ENCODE data around the gene HNRNPU.

HNRNPU gene

DNA sequence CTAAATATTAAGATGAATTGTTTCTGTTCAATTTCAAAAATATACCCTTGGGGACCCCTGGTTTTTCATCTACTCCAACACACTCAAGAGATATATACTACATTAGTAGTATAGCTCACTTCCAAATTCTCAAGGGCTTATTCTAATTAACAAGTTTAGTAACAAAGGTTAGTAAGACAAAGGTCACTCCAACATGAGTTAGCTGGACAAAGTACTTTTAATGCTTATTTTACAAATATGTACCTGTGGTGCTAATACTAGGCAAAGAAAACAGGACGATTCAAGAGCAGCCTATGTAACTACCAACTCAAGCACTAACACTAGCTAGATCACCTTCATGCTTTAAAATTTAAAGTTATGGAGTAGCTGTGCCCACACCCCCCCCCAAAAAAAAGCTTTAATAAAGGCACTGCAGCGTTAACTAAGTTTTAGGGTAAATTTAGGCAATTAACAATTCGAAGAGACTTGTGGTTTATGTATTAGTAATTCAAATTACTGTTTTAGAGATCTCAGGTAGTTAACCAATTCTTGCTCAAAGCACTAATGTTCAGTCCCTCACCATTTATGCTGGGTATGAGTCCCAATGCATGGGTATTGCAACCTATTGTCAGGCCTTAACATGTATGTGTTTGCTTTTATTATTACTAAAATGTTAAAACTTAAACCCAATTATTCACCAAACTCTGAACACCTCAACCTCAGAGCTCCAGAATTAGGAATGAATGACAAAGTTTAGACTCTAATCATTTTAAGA lies 14.1 kb downstream of the HNRNPU start:
- CTCF ChIA-PET, result interaction anchor here (1.1 to 2.4 kb wide), 5 partner anchors 9 to 246 kb away, joined by 3 to 12 read pairs (median 3); partner anchors contain the start of gene COX20
- Histone ChIP-seq H3K9me3 (ENCODE audit: control extremely low read depth in 1 of 5, control insufficient read depth in 4 of 5, insufficient read depth in 2 of 5, low read depth in 1 of 5, low read length in 4 of 5) (no peaks in the 10 kb centered on the region), H3K4me1 (ENCODE audit: control extremely low read depth in 1 of 4, control insufficient read depth in 4 of 4, insufficient read depth in 4 of 4, low read length in 3 of 4) (peaks cover 19 to 35% (median 23%) of the 10 kb centered on the region in 4 experiments), H3K27ac (ENCODE audit: insufficient read depth in 1 of 2, low read depth in 1 of 2, low read length in 2 of 2, poor library complexity in 1 of 2, severe bottlenecking in 2 of 2) (no peak overlapping the region), H3K27me3 (replicated peaks in 2 of 5; ENCODE audit: control insufficient read depth in 4 of 5, insufficient read depth in 5 of 5, low read length in 4 of 5) (no peaks in the 10 kb centered on the region), H3K4me3 (ENCODE audit: control insufficient read depth in 1 of 7, extremely low read depth in 1 of 7, insufficient read depth in 4 of 7, low read depth in 2 of 7, low read length in 6 of 7) (no peak overlapping the region), H3K36me3 (ENCODE audit: control insufficient read depth in 4 of 4, insufficient read depth in 4 of 4, low read length in 3 of 4) (peaks cover 21 to 88% (median 48%) of the 10 kb centered on the region in 4 experiments)
- whole genome bisulfite sequencing (ENCODE audit: insufficient coverage), result no CpG with 5 or more reads among the region's 3 CpGs
- DNase-seq, result no peak
- POLR2A ChIA-PET, result interaction anchor here (0.8 to 8.0 kb wide), 6 partner anchors 9 to 15 kb away, joined by 3 to 42 read pairs (median 3); partner anchors contain the start of gene COX20

DNA sequence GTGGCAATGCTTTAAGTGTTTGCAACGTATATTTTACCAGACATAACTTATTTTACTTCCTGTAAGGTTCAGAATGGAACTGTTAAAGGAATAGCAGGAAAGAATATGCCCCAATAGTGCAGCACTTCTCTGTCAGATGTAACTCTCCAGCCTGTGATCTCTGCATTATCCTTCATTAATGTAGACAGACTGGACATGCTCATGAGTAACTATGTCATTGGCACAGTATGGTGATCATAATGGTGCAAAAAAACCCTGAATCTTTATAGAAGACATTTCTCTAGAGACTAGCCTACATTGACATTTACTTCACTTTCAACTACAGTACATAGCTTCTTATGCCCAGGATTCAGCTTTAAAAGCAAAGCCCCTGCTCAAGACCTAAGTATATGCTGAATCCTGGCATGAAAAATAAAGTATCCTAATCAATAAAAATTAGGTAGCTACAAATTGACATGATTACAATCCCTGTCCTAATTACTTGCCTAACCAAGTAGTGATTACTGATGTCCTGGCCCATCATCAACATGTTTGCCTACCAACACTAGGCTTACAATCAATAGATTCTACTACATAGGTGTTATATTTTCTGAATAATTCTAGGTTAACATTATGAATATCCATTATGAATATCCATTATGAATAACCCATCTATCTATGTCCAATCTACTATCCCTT lies 15.0 kb downstream of the HNRNPU start:
- peaks cover 12 to 26% (median 14%) of the 10 kb centered on the region in 4 experiments for H3K4me1 ChIP-seq (ENCODE audit: control extremely low read depth in 1 of 4, control insufficient read depth in 4 of 4, insufficient read depth in 4 of 4, low read length in 3 of 4)
- H3K27me3 ChIP-seq (replicated peaks in 2 of 5; ENCODE audit: control insufficient read depth in 4 of 5, insufficient read depth in 5 of 5, low read length in 4 of 5), result no peaks in the 10 kb centered on the region
- no CpG with 5 or more reads among the region's 1 CpG for WGBS (ENCODE audit: insufficient coverage)
- no peak for DNase-seq
- ChIA-PET POLR2A (interaction anchor here (0.8 to 8.0 kb wide), 2 partner anchors 10 to 14 kb away, joined by 3 to 42 read pairs; partner anchors contain the start of gene COX20), CTCF (interaction anchor here (1.0 to 2.4 kb wide), 6 partner anchors 9 to 245 kb away, joined by 3 to 12 read pairs (median 4); partner anchors contain the start of gene COX20)
- H3K27ac ChIP-seq (ENCODE audit: insufficient read depth in 1 of 2, low read depth in 1 of 2, low read length in 2 of 2, poor library complexity in 1 of 2, severe bottlenecking in 2 of 2), result peak overlapping the region in 1 of 2 experiments; percentile 47
- no peaks in the 10 kb centered on the region for H3K9me3 ChIP-seq (ENCODE audit: control extremely low read depth in 1 of 5, control insufficient read depth in 4 of 5, insufficient read depth in 2 of 5, low read depth in 1 of 5, low read length in 4 of 5)
- no peak overlapping the region for H3K4me3 ChIP-seq (ENCODE audit: control insufficient read depth in 1 of 7, extremely low read depth in 1 of 7, insufficient read depth in 4 of 7, low read depth in 2 of 7, low read length in 6 of 7)
- peaks cover 21 to 90% (median 50%) of the 10 kb centered on the region in 4 experiments for H3K36me3 ChIP-seq (ENCODE audit: control insufficient read depth in 4 of 4, insufficient read depth in 4 of 4, low read length in 3 of 4)

DNA sequence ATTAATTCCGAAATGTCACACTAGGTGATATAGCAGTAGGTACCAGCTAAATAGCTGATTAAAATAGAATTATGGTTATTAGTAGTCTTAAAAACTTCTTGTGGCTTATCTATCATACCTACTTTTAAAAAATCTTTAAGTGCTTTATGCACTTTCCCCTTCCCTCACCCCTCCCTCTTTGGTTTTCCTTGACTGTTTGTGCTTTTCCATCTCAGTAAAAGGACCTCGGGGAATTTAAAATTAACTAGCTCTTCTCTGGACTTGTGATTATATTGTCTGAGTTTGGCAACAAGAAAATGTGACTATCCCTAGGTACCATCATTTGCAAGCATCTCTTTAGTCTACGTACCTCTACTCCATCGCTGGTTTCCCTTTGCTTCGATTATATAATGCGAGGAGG lies 17.7 kb downstream of the HNRNPU start:
- Histone ChIP-seq H3K9me3 (ENCODE audit: control extremely low read depth in 1 of 5, control insufficient read depth in 4 of 5, insufficient read depth in 2 of 5, low read depth in 1 of 5, low read length in 4 of 5) (no peaks in the 10 kb centered on the region), H3K36me3 (ENCODE audit: control insufficient read depth in 4 of 4, insufficient read depth in 4 of 4, low read length in 3 of 4) (peaks cover 31 to 91% (median 52%) of the 10 kb centered on the region in 4 experiments), H3K27ac (ENCODE audit: insufficient read depth in 1 of 2, low read depth in 1 of 2, low read length in 2 of 2, poor library complexity in 1 of 2, severe bottlenecking in 2 of 2) (no peak overlapping the region), H3K4me1 (ENCODE audit: control extremely low read depth in 1 of 4, control insufficient read depth in 4 of 4, insufficient read depth in 4 of 4, low read length in 3 of 4) (peaks cover 0 to 6% (median 4%) of the 10 kb centered on the region in 4 experiments), H3K27me3 (replicated peaks in 2 of 5; ENCODE audit: control insufficient read depth in 4 of 5, insufficient read depth in 5 of 5, low read length in 4 of 5) (no peaks in the 10 kb centered on the region), H3K4me3 (ENCODE audit: control insufficient read depth in 1 of 7, extremely low read depth in 1 of 7, insufficient read depth in 4 of 7, low read depth in 2 of 7, low read length in 6 of 7) (no peak overlapping the region)
- no CpG with 5 or more reads among the region's 6 CpGs for WGBS (ENCODE audit: insufficient coverage)
- no peak for DNase-seq
- ChIA-PET CTCF (interaction anchor here (1.0 to 2.4 kb wide), 5 partner anchors 9 to 17 kb away, joined by 3 to 9 read pairs (median 4); partner anchors contain the start of gene COX20), POLR2A (no interaction called here)

GRCh38 chr1:244844155-244845121 lies 19.9 kb downstream of the HNRNPU start:
- no peaks in the 10 kb centered on the region for H3K27me3 ChIP-seq (replicated peaks in 2 of 5; ENCODE audit: control insufficient read depth in 4 of 5, insufficient read depth in 5 of 5, low read length in 4 of 5)
- ChIA-PET POLR2A (no interaction called here), CTCF (interaction anchor here (0.9 kb wide), 1 partner anchor 15 kb away, joined by 4 read pairs; no protein-coding TSS in a partner anchor)
- peaks cover 0 to 10% (median 4%) of the 10 kb centered on the region in 4 experiments for H3K4me1 ChIP-seq (ENCODE audit: control extremely low read depth in 1 of 4, control insufficient read depth in 4 of 4, insufficient read depth in 4 of 4, low read length in 3 of 4)
- DNase-seq, result no peak
- 96% methylated on average over 8 of the region's 13 CpGs for WGBS (ENCODE audit: insufficient coverage)
- H3K27ac ChIP-seq (ENCODE audit: insufficient read depth in 1 of 2, low read depth in 1 of 2, low read length in 2 of 2, poor library complexity in 1 of 2, severe bottlenecking in 2 of 2), result no peak overlapping the region
- H3K9me3 ChIP-seq (ENCODE audit: control extremely low read depth in 1 of 5, control insufficient read depth in 4 of 5, insufficient read depth in 2 of 5, low read depth in 1 of 5, low read length in 4 of 5), result no peaks in the 10 kb centered on the region
- no peak overlapping the region for H3K4me3 ChIP-seq (ENCODE audit: control insufficient read depth in 1 of 7, extremely low read depth in 1 of 7, insufficient read depth in 4 of 7, low read depth in 2 of 7, low read length in 6 of 7)
- peaks cover 26 to 91% (median 58%) of the 10 kb centered on the region in 4 experiments for H3K36me3 ChIP-seq (ENCODE audit: control insufficient read depth in 4 of 4, insufficient read depth in 4 of 4, low read length in 3 of 4)

DNA sequence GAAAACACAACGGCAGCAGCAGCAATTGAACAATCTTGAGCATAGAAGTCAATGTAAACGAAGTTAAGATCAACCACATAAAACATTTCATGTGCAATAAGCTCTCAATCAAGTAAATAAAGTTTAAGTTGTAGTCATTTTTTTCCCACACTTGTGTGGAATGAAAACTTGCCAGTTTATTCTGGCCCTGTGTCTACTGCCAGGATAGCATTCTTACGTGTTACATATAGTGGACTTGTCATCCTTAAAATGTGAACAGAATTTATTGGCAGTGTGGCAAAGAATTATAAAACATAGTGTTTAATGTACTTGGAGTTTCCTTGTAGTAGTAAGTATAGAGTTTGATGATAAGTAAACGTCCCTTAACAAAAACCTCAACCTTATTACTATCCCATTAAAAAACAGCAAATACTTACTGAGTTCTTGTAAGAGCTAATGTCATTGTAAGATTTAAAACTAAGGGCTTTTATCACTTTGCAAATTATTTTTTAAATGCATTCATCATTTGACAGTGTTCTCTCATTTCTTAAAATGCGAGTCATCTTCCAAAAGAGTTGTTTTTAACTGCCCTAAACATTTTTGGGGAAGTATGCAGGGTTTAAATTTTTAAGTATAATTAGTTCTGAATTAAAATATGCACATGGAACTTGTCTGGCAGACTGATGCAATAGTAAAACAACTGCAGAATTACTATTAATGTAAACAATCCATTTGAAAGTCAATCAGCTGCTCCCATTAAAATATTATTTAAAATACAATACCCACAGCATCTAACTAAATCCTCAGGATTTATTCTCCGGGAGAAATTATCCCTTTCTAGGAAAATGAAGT lies 21.0 kb downstream of the HNRNPU start:
- 100% methylated on average over 1 of the region's 6 CpGs for WGBS (ENCODE audit: insufficient coverage)
- POLR2A ChIA-PET, result interaction anchor here (0.5 kb wide), 1 partner anchor 36 kb away, joined by 5 read pairs; no protein-coding TSS in a partner anchor

More for the DNA sequence above, 21.0 kb downstream of the HNRNPU start:
- no peak for DNase-seq
- Histone ChIP-seq H3K36me3 (ENCODE audit: control insufficient read depth in 4 of 4, insufficient read depth in 4 of 4, low read length in 3 of 4) (peaks cover 22 to 89% (median 60%) of the 10 kb centered on the region in 4 experiments), H3K27me3 (replicated peaks in 2 of 5; ENCODE audit: control insufficient read depth in 4 of 5, insufficient read depth in 5 of 5, low read length in 4 of 5) (no peaks in the 10 kb centered on the region), H3K4me1 (ENCODE audit: control extremely low read depth in 1 of 4, control insufficient read depth in 4 of 4, insufficient read depth in 4 of 4, low read length in 3 of 4) (peaks cover 0 to 14% (median 4%) of the 10 kb centered on the region in 4 experiments), H3K27ac (ENCODE audit: insufficient read depth in 1 of 2, low read depth in 1 of 2, low read length in 2 of 2, poor library complexity in 1 of 2, severe bottlenecking in 2 of 2) (no peak overlapping the region), H3K9me3 (ENCODE audit: control extremely low read depth in 1 of 5, control insufficient read depth in 4 of 5, insufficient read depth in 2 of 5, low read depth in 1 of 5, low read length in 4 of 5) (no peaks in the 10 kb centered on the region), H3K4me3 (ENCODE audit: control insufficient read depth in 1 of 7, extremely low read depth in 1 of 7, insufficient read depth in 4 of 7, low read depth in 2 of 7, low read length in 6 of 7) (no peak overlapping the region)
- CTCF ChIA-PET, result interaction anchor here (0.8 to 1.7 kb wide), 3 partner anchors 8 to 16 kb away, joined by 3 to 5 read pairs (median 4); partner anchors contain the start of gene COX20
